Neural cell (in vitro differentiated cells): Measurements from ENCODE around the gene GOLGA6D.

Experiments used
- TAF1 ChIP-seq: IDR thresholded peaks from 2 replicates; pipeline ENCODE4 v1.6.1; 2012; ENCODE audit warnings: low read depth
- TF ChIP-seq, protein P1 (sequence below): fragments of 450-650 bp; IDR thresholded peaks from 2 replicates; pipeline ENCODE4 v1.5.1; 2014; ENCODE audit warnings: antibody characterized with exemption, mild to moderate bottlenecking, moderate library complexity; ENCODE audit not compliant: poor library complexity, severe bottlenecking

DNA sequence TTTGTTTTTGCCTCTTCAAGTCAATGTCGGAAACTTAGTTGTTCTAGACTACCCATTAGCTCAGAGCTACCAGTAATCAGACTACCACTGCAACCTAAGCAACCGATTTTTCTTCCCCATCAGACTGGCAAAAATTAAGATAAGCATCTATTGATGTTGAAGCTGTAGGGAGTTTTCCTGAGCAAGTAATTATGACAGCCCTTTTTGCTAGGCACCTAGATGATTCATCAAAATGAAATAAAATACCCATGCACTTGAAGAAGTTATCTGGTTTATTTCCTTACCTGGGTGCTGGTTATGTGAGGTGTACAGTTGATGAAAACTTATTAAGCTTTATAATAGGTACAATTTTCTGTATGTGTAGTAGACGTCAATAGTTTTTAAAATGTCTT, 52.7 kb downstream of the GOLGA6D start:
- TF ChIP-seq, protein P1, sequence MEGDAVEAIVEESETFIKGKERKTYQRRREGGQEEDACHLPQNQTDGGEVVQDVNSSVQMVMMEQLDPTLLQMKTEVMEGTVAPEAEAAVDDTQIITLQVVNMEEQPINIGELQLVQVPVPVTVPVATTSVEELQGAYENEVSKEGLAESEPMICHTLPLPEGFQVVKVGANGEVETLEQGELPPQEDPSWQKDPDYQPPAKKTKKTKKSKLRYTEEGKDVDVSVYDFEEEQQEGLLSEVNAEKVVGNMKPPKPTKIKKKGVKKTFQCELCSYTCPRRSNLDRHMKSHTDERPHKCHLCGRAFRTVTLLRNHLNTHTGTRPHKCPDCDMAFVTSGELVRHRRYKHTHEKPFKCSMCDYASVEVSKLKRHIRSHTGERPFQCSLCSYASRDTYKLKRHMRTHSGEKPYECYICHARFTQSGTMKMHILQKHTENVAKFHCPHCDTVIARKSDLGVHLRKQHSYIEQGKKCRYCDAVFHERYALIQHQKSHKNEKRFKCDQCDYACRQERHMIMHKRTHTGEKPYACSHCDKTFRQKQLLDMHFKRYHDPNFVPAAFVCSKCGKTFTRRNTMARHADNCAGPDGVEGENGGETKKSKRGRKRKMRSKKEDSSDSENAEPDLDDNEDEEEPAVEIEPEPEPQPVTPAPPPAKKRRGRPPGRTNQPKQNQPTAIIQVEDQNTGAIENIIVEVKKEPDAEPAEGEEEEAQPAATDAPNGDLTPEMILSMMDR: no peak
- TF ChIP-seq TAF1: no peak
